Measurements from ENCODE around the gene ATG7.
"Not testable (repeated sequence)": the region's sequence is repeated elsewhere in the genome, so short reads cannot be mapped to it uniquely, and the experiment has no call there.

Gene ATG7

DNA sequence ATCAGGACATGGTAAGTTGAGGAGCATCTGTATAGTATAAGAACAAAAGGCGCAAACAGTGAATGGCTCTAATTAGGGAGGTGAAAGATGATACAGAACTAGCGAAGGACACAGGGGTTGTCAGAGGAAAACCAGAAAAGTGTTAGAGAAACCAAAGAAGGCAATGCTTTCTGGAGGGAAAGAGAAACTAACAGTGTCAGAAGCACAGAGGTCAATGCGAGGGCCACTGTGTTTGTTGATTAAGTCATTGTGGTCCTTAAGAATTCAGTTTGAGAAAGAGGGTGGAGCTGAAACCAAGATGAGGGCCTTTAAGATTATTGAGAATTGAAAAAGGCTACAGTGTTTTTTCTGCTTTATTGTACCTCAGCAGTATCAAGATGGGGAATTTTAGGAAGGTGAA is 28.8 kb downstream of the ATG7 start:
- no peak for DNase-seq (ENCODE audit: low read depth, low spot score)

DNA sequence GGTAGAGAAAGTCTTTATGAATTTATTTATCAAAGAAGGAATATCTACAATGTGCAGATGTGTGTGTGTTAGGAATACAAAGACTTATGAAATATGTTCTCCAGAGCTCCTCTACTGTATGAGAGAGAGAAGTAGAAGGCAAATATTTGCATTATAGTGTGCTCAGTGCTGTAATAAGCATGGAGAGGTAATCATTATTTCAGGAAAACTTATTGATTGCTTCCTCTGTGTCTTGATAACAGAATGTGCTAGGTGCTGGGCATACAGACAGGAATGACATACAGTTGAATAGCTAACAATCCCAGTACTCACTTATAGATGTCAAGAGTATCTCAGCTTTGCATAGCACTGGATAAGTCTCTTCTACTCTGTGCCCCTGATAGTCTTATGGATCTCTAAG is 30.2 kb downstream of the ATG7 start:
- no peak for DNase-seq (ENCODE audit: low read depth, low spot score)

DNA sequence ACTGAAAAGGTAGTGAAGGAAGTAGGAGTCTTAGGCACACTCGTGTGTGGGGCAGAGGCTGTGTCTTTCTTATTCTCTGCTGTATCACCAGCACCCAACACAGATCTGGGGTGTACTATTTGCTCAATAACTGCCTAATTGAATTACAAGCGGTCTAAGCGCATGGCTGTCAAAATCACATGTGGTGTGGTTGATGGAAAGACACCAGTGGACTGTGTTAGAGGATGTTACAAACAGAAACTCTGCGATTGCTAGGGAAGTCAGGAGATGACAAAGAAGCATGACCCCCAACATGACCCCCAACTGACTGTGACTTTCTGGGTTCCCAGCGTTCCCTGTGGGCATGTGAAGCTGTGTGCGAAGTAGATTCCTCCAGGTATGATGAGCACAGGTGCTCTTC is 32.0 kb downstream of the ATG7 start:
- DNase-seq (ENCODE audit: low read depth, low spot score) = no peak

DNA sequence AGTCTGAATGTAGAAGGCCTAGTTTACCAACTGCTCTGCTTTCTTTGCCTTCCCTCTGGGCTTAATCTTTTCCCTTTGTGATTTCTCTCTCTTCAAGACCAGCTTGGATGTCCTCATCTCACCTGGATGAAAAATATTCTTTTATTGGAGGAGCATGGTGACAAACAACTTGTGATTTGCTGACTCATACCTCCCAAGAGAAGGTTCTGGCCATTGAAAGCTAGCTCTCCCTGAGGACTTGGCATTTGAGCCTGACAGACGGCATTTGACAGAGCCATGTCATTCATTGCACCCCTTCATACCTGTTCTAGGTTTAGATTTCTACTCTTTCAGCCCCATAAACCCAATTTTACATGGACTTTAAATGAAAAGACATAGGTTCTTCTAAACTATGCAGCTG is 33.3 kb downstream of the ATG7 start:
- DNase-seq (ENCODE audit: low read depth, low spot score) = no peak

- DNase-seq (ENCODE audit: low read depth, low spot score) = no peak
These were observed 34.8 kb downstream of the ATG7 start for GRCh38 chr3:11306817-11307589.

GRCh38 chr3:11307830-11308432 is 35.7 kb downstream of the ATG7 start:
- DNase-seq (ENCODE audit: low read depth, low spot score) = no peak

DNA sequence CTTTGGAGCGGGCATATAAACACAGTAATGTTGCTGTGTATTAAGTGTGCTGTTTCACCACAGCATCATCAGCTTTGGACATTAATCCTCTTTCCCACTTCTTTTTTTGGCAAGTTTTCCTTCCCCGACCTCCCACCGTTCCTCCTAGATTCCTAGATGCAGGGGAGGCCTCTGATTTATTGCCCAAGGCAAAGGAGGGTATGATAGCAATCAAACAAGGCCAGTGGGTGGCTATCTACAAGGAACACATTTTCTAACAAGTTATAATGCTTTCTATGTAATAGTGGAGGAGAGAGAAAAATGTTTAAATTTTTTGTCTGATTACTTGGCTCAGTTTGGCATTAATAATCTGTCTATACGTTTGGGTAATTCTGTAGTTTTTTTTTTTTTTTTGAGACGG is 38.1 kb downstream of the ATG7 start:
- DNase-seq (ENCODE audit: low read depth, low spot score) = no peak

DNA sequence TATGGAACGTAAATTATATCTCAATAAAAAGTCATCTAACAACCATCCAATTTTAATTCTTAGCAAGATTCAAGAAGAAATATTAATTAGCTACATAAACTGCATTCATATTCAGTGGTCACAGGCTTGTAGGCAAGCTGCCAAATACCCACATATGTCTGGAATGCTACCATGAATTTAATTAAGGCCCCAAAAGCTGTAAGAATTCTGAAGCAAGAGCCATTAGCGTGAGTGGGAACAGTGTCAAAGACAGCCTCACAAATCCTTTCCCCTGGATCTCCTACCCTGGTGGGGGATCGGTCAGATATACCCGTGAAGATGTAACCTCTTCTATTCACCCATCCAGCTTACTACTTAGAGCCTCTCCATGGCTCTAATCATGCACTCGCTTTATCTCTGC is 40.0 kb downstream of the ATG7 start:
- DNase-seq (ENCODE audit: low read depth, low spot score) = no peak

DNA sequence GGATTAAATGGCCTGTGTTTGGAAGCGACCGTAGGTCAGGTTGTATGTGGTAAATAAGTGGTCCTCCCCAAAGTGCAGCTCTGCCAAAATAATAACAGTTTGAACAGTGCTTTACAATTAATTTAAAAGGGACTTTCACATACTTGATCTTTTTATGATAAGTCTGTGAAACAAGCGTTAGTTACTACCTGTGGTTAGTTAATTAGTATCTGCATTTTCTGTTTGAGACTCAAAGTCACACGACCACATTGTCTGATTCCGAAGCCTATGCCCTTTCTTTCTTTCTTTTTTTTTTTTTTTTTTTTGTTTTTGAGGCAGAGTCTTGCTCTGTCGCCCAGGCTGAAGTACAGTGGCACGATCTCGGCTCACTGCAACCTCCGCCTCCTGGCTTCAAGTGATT is 45.1 kb downstream of the ATG7 start:
- no peak for DNase-seq (ENCODE audit: low read depth, low spot score)

- no peak for DNase-seq (ENCODE audit: low read depth, low spot score)
These were observed 50.7 kb downstream of the ATG7 start for GRCh38 chr3:11322931-11323330.

GRCh38 chr3:11323813-11324212 is 51.6 kb downstream of the ATG7 start:
- no peak for DNase-seq (ENCODE audit: low read depth, low spot score)

GRCh38 chr3:11327619-11328018 is 55.4 kb downstream of the ATG7 start:
- DNase-seq (ENCODE audit: low read depth, low spot score) = no peak

- DNase-seq (ENCODE audit: low read depth, low spot score) = no peak
These were observed 56.2 kb downstream of the ATG7 start for GRCh38 chr3:11328196-11328945.

GRCh38 chr3:11329777-11330176 is 57.6 kb downstream of the ATG7 start:
- no peak for DNase-seq (ENCODE audit: low read depth, low spot score)

- DNase-seq (ENCODE audit: low read depth, low spot score) = no peak
These were observed 58.9 kb downstream of the ATG7 start for GRCh38 chr3:11331101-11331500.

DNA sequence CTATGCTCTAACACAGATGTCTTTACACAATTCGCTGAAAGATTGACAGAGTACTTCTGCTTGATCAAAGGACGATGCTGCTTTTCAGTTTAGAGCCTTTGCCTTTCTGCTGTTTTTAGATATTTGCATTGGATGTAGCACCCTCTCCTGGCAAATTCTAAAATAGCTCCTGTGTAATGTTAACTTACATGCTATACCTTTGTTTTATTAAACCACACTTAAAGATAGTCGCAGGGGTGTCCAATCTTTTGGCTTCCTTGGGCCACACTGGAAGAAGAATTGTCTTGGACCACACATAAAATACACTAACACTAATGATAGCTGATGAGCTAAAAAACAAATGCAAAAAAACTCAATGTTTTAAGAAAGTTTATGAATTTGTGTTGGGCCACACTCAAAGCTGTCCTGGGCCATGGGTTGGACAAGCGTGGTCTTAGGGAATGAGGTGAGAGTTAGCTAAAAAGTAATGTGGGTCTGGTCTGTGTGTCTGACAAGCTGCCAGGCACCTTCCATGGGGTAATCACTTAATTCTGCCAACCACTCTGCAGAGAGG is 62.9 kb downstream of the ATG7 start:
- no peak for DNase-seq (ENCODE audit: low read depth, low spot score)

- DNase-seq (ENCODE audit: low read depth, low spot score) = no peak
These were observed 67.3 kb downstream of the ATG7 start for GRCh38 chr3:11339541-11339940.

DNA sequence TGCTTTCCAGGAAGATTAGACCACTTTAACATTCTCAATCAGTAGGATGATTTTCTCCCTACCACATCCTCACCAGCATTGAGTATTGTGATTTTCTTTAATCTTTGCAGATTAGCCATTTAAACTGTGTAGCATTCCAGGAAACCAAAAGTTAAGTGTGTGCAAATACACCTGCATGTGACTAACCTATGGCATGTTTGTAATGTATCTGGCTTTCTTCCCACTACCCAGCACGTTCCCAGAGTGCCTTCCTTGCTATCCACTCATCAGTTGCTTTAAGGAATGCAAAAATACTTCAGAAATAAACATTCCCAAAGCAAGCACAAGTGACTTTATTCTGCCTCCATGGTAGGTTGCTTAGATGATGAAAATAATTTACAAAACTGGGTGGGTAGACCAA is 74.2 kb downstream of the ATG7 start:
- DNase-seq (ENCODE audit: low read depth, low spot score) = no peak

DNA sequence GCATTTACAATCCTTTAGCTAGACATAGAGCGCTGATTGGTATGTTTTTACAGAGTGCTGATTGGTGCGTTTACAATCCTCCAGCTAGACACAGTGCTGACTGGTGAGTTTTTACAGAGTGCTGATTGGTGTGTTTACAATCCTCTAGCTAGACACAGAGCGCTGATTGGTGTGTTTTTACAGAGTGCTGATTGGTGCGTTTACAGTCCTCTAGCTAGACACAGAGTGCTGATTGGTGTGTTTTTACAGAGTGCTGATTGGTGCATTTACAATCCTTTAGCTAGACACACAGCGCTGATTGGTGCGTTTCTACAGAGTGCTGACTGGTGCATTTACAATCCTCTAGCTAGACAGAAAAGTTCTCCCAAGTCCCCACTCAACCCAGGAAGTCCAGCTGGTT is 76.7 kb downstream of the ATG7 start:
- not testable (repeated sequence) for DNase-seq (ENCODE audit: low read depth, low spot score)

DNA sequence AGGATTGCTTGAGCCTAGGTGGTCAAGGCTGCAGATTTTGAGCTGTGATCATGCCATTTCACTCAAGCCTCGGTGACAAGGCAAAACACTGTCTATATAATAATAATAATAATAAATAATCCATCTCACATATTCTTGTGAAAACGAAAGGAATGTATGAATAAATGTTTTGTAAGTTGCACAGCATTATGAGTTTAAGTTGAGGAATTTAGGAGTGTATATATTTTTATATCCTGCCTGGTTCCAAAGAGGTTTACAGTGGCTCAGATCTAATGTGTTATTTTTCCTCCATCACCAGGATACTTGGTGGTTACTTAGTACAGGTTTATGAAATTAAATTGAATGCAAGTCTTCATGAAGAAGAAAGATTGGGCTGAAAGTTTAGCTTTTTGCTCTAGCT is 77.2 kb downstream of the ATG7 start:
- DNase-seq (ENCODE audit: low read depth, low spot score) = no peak

DNA sequence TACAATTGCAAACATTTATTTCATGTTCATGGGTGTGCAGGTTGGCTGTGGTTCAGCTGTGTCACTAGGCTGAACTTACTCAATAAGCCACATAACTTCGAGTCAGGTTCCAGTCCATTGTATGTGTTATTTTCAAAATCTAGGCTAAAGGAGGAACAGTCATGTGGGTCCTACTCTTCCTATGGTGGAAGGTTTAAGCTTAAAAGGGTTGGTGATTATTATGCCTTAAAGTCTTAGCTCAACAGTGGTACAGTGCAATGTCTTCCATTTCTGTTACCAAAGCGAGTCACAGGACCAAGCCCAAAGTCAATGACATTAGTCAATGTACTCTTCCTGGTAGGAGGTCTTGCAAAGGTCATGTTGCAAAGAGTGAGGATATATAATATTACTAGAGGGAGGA is 78.2 kb downstream of the ATG7 start:
- DNase-seq (ENCODE audit: low read depth, low spot score) = no peak

- no peak for DNase-seq (ENCODE audit: low read depth, low spot score)
These were observed 79.3 kb downstream of the ATG7 start for GRCh38 chr3:11351451-11351850.

DNA sequence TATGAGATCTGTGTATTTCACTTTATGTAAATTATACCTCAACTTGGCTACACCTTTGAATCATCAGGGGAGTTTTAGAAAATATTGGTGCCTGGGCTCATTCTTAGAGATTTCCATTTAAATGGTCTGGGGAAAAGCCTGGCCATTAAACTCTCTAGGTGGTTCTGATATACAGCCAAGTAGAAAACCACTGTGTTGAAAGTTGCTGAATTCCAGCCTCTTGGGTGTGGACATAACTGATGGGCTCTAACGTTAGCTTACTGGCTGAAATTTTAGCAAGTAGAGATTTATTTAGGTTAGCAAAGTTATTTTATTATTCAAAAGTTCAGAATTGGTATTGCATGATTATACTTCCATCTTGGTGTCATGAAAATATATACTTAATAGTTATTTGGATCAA is 84.1 kb downstream of the ATG7 start:
- no peak for DNase-seq (ENCODE audit: low read depth, low spot score)

All from activated naive CD8-positive, alpha-beta T cell treated with anti-CD3 and anti-CD28 coated beads, Interleukin-2, amount 50 U/mL, for 16 hours (primary cell).